SK-N-SH treated with all-trans-retinoic acid at 6 μM for 48 hours (cell line): ENCODE measurements around the gene TEX261.

Experiments used
- ESRRG ChIP-seq: fragments of 250-450 bp; sonication (Bioruptor Pico); IDR thresholded peaks from 2 replicates; pipeline ENCODE4 v1.6.1; 2021; ENCODE audit warnings: mild to moderate bottlenecking
- ISL1 ChIP-seq: fragments of 250-450 bp; sonication (Bioruptor Pico); IDR thresholded peaks from 2 replicates; pipeline ENCODE4 v2.1.2; 2022; ENCODE audit warnings: mild to moderate bottlenecking, moderate library complexity
- OSR1 ChIP-seq: fragments of 250-450 bp; sonication (Bioruptor Pico); IDR thresholded peaks from 2 replicates; pipeline ENCODE4 v1.8.0; 2022; ENCODE audit warnings: moderate library complexity, mild to moderate bottlenecking, inconsistent platforms
- SNAI2 ChIP-seq: fragments of 250-450 bp; sonication (Bioruptor Pico); IDR thresholded peaks from 2 replicates; pipeline ENCODE4 v1.5.0; 2020; ENCODE audit warnings: mild to moderate bottlenecking, moderate library complexity
- TF ChIP-seq, protein P1 (sequence below): fragments of 250-450 bp; sonication (Bioruptor Pico); IDR thresholded peaks from 2 replicates; pipeline ENCODE4 v1.5.1; 2021; ENCODE audit warnings: mild to moderate bottlenecking, moderate library complexity
- TF ChIP-seq, protein P2 (sequence below): fragments of 250-450 bp; sonication (Bioruptor Pico); IDR thresholded peaks from 2 replicates; pipeline ENCODE4 v1.8.0; 2020; ENCODE audit warnings: mild to moderate bottlenecking, moderate library complexity, borderline replicate concordance
- TF ChIP-seq, protein P3 (sequence below): fragments of 250-450 bp; sonication (Bioruptor Pico); IDR thresholded peaks from 2 replicates; pipeline ENCODE4 v1.5.1; 2020; ENCODE audit warnings: low read depth, mild to moderate bottlenecking, moderate library complexity

DNA sequence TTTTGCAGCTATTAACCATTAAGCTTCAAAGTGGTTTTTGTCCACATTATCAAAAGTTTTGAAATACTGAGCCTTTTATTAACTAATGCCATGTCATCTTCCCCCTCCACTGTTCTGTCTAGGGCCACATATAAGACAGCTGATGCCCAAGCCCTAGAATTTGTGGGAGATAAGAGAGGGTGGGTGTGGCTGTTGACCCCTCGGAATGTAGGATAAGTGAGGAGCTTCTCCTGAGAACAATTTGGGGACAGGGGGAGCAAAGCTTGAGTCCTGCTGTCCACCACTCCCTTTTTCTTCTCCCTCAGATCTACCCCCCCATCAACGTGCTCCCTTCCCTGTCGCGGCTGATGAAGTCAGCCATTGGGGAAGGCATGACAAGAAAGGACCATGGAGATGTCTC is 30.5 kb downstream of the TEX261 start:
- TF ChIP-seq, protein P1, sequence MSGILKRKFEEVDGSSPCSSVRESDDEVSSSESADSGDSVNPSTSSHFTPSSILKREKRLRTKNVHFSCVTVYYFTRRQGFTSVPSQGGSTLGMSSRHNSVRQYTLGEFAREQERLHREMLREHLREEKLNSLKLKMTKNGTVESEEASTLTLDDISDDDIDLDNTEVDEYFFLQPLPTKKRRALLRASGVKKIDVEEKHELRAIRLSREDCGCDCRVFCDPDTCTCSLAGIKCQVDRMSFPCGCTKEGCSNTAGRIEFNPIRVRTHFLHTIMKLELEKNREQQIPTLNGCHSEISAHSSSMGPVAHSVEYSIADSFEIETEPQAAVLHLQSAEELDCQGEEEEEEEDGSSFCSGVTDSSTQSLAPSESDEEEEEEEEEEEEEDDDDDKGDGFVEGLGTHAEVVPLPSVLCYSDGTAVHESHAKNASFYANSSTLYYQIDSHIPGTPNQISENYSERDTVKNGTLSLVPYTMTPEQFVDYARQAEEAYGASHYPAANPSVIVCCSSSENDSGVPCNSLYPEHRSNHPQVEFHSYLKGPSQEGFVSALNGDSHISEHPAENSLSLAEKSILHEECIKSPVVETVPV (CRISPR knock-in tag), result no peak
- no peak for TF ChIP-seq SNAI2 (CRISPR knock-in tag)
- no peak for TF ChIP-seq ISL1
- TF ChIP-seq, protein P2, sequence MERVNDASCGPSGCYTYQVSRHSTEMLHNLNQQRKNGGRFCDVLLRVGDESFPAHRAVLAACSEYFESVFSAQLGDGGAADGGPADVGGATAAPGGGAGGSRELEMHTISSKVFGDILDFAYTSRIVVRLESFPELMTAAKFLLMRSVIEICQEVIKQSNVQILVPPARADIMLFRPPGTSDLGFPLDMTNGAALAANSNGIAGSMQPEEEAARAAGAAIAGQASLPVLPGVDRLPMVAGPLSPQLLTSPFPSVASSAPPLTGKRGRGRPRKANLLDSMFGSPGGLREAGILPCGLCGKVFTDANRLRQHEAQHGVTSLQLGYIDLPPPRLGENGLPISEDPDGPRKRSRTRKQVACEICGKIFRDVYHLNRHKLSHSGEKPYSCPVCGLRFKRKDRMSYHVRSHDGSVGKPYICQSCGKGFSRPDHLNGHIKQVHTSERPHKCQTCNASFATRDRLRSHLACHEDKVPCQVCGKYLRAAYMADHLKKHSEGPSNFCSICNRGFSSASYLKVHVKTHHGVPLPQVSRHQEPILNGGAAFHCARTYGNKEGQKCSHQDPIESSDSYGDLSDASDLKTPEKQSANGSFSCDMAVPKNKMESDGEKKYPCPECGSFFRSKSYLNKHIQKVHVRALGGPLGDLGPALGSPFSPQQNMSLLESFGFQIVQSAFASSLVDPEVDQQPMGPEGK, result no peak
- TF ChIP-seq, protein P3, sequence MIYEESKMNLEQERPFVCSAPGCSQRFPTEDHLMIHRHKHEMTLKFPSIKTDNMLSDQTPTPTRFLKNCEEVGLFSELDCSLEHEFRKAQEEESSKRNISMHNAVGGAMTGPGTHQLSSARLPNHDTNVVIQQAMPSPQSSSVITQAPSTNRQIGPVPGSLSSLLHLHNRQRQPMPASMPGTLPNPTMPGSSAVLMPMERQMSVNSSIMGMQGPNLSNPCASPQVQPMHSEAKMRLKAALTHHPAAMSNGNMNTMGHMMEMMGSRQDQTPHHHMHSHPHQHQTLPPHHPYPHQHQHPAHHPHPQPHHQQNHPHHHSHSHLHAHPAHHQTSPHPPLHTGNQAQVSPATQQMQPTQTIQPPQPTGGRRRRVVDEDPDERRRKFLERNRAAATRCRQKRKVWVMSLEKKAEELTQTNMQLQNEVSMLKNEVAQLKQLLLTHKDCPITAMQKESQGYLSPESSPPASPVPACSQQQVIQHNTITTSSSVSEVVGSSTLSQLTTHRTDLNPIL (CRISPR knock-in tag), result no peak
- no peak for TF ChIP-seq OSR1 (CRISPR knock-in tag)
- no peak for TF ChIP-seq ESRRG (CRISPR knock-in tag)
